ENCODE measurements around the gene INSIG1. TPM values are rescaled to one million over a fixed set of nuclear protein-coding genes. Genes with fewer than 3 reads are reported as not detected.
A peak's percentile ranks its signal among the peaks of the same experiment; 100 is the strongest.

The INSIG1 gene
- total RNA-seq, 1 donor from 2014 or later = 25.1 TPM

DNA sequence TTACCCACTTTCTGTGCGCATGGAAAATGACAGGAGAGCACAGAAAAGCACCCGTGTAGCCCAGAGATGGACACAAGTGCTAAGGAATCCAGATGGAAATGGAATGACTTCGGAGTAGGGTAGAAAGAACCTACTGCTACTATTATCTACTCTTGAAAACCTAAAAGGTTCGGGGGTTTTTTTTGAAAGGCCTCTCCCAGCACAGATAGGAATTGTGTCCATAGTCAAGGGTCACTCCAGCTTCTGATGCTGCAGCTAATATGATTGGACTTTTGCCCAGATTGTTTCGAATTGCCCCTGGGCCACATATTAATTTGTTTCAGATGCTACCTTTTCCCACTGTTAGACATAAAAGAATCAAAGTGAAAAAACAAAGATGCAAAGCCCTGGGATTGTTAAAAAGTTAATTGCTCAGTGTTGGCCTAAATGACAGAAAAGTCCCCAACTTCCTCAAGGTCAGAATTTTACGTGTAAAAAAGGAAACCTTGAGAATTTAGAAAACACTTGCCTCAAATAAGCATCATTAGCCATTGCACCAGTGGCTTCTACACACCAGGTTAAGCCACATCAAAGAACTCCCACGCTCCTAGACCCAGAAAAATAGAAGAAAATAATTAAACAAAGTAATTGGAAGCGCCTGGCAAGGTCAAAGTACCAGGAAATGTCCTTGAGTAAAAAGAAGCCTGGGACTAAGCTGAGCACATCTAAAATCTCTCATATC is 40.8 kb upstream of the INSIG1 start:
- no peaks in the 10 kb centered on the region for H3K9me3 ChIP-seq (ENCODE audit: control insufficient read depth in 3 of 3, low read length in 3 of 3)
- no peaks in the 10 kb centered on the region for H3K36me3 ChIP-seq (ENCODE audit: control insufficient read depth in 3 of 3, insufficient read depth in 3 of 3, low read length in 3 of 3)
- H3K4me3 ChIP-seq (ENCODE audit: low read length in 3 of 3) = peak overlapping the region in 1 of 3 donors; percentile 64
- peak overlapping the region in 2 of 3 donors; percentile 80 to 82 for H3K9ac ChIP-seq (ENCODE audit: low read depth in 1 of 3, low read length in 3 of 3)
- H3K4me1 ChIP-seq (ENCODE audit: control insufficient read depth in 3 of 3, insufficient read depth in 3 of 3, low read length in 3 of 3) = peaks cover 19 to 35% (median 29%) of the 10 kb centered on the region in 3 donors
- no peaks in the 10 kb centered on the region for H3K27me3 ChIP-seq (ENCODE audit: control insufficient read depth in 3 of 3, insufficient read depth in 3 of 3, low read length in 3 of 3)
- H3K27ac ChIP-seq (ENCODE audit: low read depth, low read length) = peak overlapping the region; percentile 83

DNA sequence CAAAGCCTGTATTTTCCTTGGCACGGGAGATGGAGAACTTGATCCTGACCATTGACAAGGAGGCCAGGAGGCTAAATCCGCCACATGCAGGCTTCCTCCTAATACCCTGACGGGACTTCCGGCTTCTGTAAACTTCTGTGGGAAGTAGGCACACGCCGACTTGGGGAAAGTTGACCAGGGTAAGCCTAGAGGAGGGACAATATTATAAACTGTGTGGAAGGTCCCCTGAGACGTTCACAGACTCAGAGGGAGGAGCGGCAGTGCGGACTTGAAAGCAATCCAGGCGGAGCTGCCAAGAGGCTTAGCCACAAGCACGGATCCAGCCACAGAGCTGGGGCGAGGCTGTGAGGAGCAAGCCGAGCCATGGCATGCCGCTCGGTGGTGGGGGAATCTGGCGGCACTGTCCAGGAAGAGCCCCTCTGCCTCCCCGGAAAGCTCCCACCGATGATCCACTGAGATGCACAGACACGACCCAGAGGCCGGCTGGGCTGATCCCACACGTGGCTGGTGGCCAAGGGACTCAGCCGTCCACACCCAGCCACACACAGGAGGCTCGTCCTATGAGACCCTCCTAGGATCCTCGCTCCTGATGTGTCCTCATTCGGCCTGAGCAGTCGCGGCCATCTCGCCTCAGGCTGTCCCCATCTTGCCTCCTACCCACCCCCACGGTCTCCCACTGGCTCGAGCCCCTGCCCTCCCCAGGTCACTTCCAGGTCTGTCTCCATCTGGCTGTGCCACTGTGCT is 40.0 kb upstream of the INSIG1 start:
- peak overlapping the region; percentile 83 for H3K27ac ChIP-seq (ENCODE audit: low read depth, low read length)
- peaks cover 19 to 36% (median 29%) of the 10 kb centered on the region in 3 donors for H3K4me1 ChIP-seq (ENCODE audit: control insufficient read depth in 3 of 3, insufficient read depth in 3 of 3, low read length in 3 of 3)
- peak overlapping the region; percentile 59 to 82 (median 80) for H3K9ac ChIP-seq (ENCODE audit: low read depth in 1 of 3, low read length in 3 of 3)
- H3K27me3 ChIP-seq (ENCODE audit: control insufficient read depth in 3 of 3, insufficient read depth in 3 of 3, low read length in 3 of 3) = no peaks in the 10 kb centered on the region
- H3K4me3 ChIP-seq (ENCODE audit: low read length in 3 of 3) = peak overlapping the region; percentile 60 to 67 (median 64)
- no peaks in the 10 kb centered on the region for H3K9me3 ChIP-seq (ENCODE audit: control insufficient read depth in 3 of 3, low read length in 3 of 3)
- no peaks in the 10 kb centered on the region for H3K36me3 ChIP-seq (ENCODE audit: control insufficient read depth in 3 of 3, insufficient read depth in 3 of 3, low read length in 3 of 3)

DNA sequence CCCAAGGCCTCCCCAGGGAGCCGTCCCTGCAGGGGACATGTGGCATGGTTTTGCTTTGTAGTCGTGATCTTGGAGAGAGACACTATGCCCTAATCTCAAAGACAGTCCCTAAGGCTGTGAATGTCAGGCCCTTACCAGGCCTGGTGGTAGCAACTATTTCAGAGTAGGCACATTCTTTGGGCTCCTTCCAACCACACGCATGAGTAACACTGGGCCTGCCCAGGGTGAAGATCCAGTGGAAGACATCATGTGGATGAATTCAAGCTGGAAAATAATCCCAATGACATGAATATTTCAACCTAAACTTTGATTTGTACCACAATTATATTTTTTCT is 39.5 kb upstream of the INSIG1 start:
- H3K27me3 ChIP-seq (ENCODE audit: control insufficient read depth in 3 of 3, insufficient read depth in 3 of 3, low read length in 3 of 3) = peaks cover 0 to 3% (median 0%) of the 10 kb centered on the region in 3 donors
- peak overlapping the region; percentile 60 to 67 (median 64) for H3K4me3 ChIP-seq (ENCODE audit: low read length in 3 of 3)
- H3K4me1 ChIP-seq (ENCODE audit: control insufficient read depth in 3 of 3, insufficient read depth in 3 of 3, low read length in 3 of 3) = peaks cover 19 to 36% (median 29%) of the 10 kb centered on the region in 3 donors
- peak overlapping the region; percentile 59 to 82 (median 80) for H3K9ac ChIP-seq (ENCODE audit: low read depth in 1 of 3, low read length in 3 of 3)
- H3K9me3 ChIP-seq (ENCODE audit: control insufficient read depth in 3 of 3, low read length in 3 of 3) = no peaks in the 10 kb centered on the region
- peak overlapping the region; percentile 83 for H3K27ac ChIP-seq (ENCODE audit: low read depth, low read length)
- H3K36me3 ChIP-seq (ENCODE audit: control insufficient read depth in 3 of 3, insufficient read depth in 3 of 3, low read length in 3 of 3) = no peaks in the 10 kb centered on the region

DNA sequence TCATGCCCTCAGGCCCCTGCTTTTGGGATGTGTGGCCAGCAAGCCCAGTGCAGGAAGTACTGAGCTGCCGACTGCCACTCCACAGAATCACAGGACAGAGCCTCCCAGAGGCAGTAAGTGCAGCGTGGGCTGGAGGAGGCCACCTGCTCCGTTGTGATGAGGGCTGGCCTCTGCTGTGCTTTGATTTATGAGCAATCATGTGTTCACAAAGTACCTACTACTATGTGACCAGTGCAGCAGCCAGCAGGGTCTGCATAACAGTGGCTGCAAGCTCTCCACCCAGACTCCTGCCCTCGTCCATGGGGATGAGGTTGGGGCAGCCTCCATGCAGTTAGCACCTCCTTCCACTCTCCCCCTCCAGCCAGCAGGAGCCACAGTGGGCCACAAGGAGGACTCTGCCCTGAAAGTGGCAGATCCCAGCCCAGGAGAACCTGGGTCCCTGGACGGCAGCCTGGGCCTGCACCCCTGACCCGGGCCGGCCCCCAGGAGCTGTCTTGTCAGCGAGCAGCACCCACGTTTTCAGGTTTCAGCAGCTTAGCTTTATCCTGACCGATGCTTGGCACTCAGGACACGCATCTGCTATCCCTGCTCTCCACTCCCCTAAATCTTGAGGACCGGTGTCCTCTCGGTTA is 37.7 kb upstream of the INSIG1 start:
- H3K4me1 ChIP-seq (ENCODE audit: control insufficient read depth in 3 of 3, insufficient read depth in 3 of 3, low read length in 3 of 3) = peaks cover 19 to 32% (median 24%) of the 10 kb centered on the region in 3 donors
- H3K27me3 ChIP-seq (ENCODE audit: control insufficient read depth in 3 of 3, insufficient read depth in 3 of 3, low read length in 3 of 3) = peaks cover 2 to 8% (median 4%) of the 10 kb centered on the region in 3 donors
- H3K9me3 ChIP-seq (ENCODE audit: control insufficient read depth in 3 of 3, low read length in 3 of 3) = no peaks in the 10 kb centered on the region
- H3K27ac ChIP-seq (ENCODE audit: low read depth, low read length) = no peak overlapping the region
- no peak overlapping the region for H3K9ac ChIP-seq (ENCODE audit: low read depth in 1 of 3, low read length in 3 of 3)
- H3K4me3 ChIP-seq (ENCODE audit: low read length in 3 of 3) = no peak overlapping the region
- H3K36me3 ChIP-seq (ENCODE audit: control insufficient read depth in 3 of 3, insufficient read depth in 3 of 3, low read length in 3 of 3) = no peaks in the 10 kb centered on the region

GRCh38 chr7:155260498-155260872 is 37.2 kb upstream of the INSIG1 start:
- Histone ChIP-seq H3K9ac (ENCODE audit: low read depth in 1 of 3, low read length in 3 of 3) (no peak overlapping the region), H3K27ac (ENCODE audit: low read depth, low read length) (no peak overlapping the region), H3K4me3 (ENCODE audit: low read length in 3 of 3) (no peak overlapping the region), H3K4me1 (ENCODE audit: control insufficient read depth in 3 of 3, insufficient read depth in 3 of 3, low read length in 3 of 3) (peaks cover 19 to 32% (median 24%) of the 10 kb centered on the region in 3 donors), H3K27me3 (ENCODE audit: control insufficient read depth in 3 of 3, insufficient read depth in 3 of 3, low read length in 3 of 3) (peaks cover 2 to 8% (median 4%) of the 10 kb centered on the region in 3 donors), H3K9me3 (ENCODE audit: control insufficient read depth in 3 of 3, low read length in 3 of 3) (no peaks in the 10 kb centered on the region), H3K36me3 (ENCODE audit: control insufficient read depth in 3 of 3, insufficient read depth in 3 of 3, low read length in 3 of 3) (no peaks in the 10 kb centered on the region)

DNA sequence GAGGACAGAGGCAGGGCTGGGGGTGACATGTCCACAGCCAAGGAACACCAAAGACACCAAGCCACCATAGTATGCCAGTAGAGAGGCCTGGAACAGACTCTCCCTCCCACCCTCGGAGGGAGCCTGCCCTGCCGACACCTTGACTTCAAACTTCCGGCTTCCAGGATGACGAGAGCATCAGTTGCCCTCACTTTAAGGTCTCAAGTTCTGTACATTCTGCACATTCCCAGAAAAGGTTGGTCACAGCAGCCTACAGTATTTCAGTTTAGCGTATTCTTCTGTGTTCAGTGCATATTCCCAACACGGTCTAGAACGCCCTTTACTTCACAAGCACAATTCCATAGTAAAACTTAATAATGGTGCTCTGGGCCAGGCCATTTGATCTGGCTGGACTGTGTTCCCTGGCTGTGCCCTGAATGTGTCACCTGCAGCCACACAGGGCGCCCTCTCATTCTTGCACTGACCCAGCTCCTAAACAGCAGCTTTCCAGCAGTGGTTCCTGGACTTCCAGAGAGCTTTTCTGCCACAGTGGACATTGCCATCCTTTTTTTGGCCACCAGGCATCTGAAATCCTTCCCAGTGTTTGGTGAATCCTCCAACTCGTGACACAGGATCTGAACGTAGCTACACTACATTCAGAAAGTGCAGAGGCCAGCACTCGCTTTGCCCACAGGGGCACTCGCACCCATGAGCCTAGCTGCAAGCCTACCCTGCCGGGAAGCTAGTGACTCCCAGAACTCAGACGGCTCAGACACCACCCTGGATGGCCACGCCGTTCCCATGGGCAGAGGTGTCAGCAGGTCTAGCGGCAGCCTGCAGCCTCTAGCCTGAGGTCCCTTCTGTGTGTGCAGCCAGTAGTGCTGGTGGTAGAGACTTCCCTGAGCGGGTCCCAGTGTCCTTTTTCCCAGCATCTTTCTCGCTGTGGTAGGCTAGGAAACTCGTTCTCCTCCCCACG is 36.4 kb upstream of the INSIG1 start:
- H3K4me1 ChIP-seq (ENCODE audit: control insufficient read depth in 3 of 3, insufficient read depth in 3 of 3, low read length in 3 of 3) = peaks cover 19 to 28% (median 24%) of the 10 kb centered on the region in 3 donors
- H3K27me3 ChIP-seq (ENCODE audit: control insufficient read depth in 3 of 3, insufficient read depth in 3 of 3, low read length in 3 of 3) = peaks cover 2 to 8% (median 4%) of the 10 kb centered on the region in 3 donors
- peak overlapping the region in 1 of 3 donors; percentile 33 for H3K9ac ChIP-seq (ENCODE audit: low read depth in 1 of 3, low read length in 3 of 3)
- no peaks in the 10 kb centered on the region for H3K9me3 ChIP-seq (ENCODE audit: control insufficient read depth in 3 of 3, low read length in 3 of 3)
- H3K4me3 ChIP-seq (ENCODE audit: low read length in 3 of 3) = no peak overlapping the region
- no peak overlapping the region for H3K27ac ChIP-seq (ENCODE audit: low read depth, low read length)
- H3K36me3 ChIP-seq (ENCODE audit: control insufficient read depth in 3 of 3, insufficient read depth in 3 of 3, low read length in 3 of 3) = no peaks in the 10 kb centered on the region

DNA sequence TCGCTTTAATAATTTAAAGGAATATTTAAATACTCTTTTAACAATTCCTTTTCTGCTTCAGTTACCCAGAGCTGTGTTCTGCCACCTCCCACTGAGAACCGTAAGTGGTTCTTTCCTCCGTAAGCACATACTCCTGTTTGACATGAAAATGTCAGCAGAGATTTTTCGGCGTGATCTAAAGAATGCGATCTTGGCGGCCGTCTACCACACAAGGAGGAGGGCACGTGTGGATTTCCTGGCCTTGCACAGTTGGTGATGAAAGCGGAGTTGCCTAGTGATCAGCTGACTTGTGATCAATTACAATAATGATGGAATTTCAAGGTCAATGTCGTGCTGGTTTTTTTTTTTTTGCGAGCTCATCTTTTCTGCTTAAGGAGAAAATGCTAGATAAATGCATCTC is 35.6 kb upstream of the INSIG1 start:
- H3K4me3 ChIP-seq (ENCODE audit: low read length in 3 of 3) = no peak overlapping the region
- H3K36me3 ChIP-seq (ENCODE audit: control insufficient read depth in 3 of 3, insufficient read depth in 3 of 3, low read length in 3 of 3) = no peaks in the 10 kb centered on the region
- H3K9me3 ChIP-seq (ENCODE audit: control insufficient read depth in 3 of 3, low read length in 3 of 3) = no peaks in the 10 kb centered on the region
- no peak overlapping the region for H3K27ac ChIP-seq (ENCODE audit: low read depth, low read length)
- H3K9ac ChIP-seq (ENCODE audit: low read depth in 1 of 3, low read length in 3 of 3) = no peak overlapping the region
- H3K4me1 ChIP-seq (ENCODE audit: control insufficient read depth in 3 of 3, insufficient read depth in 3 of 3, low read length in 3 of 3) = peaks cover 13 to 22% (median 21%) of the 10 kb centered on the region in 3 donors
- peaks cover 4 to 8% (median 5%) of the 10 kb centered on the region in 3 donors for H3K27me3 ChIP-seq (ENCODE audit: control insufficient read depth in 3 of 3, insufficient read depth in 3 of 3, low read length in 3 of 3)

DNA sequence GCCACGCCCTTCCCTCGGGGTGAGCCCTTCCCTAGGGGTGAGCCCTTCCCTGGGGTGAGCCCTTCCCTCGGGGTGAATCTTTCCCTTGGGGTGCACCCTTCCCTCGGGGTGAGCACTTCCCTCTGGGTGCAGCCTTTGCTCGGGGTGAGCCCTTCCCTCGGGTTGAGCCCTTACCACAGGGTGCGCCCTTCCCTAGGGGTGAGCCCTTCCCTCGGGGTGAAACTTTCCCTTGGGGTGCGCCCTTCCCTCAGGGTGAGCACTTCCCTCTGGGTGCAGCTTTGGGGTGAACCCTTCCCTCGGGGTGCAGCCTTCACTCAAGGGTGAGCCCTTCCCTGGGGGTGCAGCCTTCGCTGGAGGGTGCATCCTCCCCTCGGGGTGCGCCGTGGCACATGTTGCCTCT is 34.6 kb upstream of the INSIG1 start:
- peaks cover 4 to 8% (median 5%) of the 10 kb centered on the region in 3 donors for H3K27me3 ChIP-seq (ENCODE audit: control insufficient read depth in 3 of 3, insufficient read depth in 3 of 3, low read length in 3 of 3)

DNA sequence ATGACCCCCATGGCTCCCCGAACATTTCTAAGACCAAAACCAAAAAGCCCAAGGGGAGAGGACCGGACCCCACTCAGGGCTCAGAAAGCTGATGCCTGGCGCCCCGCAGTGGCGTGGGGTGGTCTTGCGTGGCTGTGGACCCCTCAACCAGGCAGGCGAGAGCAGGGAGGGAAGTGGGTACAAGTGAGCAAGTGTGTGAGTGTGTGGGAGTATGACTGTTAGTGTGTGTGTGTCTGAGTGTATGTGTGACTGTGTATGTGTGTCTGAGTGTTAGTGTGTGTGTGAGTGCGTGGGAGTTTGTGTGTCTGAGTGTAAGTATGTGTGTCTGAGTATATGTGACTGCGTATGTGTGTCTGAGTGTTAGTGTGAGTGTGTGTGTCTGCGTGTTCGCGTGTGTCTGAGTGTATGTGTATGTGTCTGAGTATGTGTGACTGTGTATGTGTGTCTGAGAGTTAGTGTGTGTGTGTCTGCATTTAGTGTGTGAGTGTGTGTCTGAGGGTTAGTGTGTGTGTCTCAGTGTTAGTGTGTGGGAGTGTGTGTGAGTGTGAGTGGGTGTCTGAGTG is 34.0 kb upstream of the INSIG1 start:
- Histone ChIP-seq H3K9me3 (ENCODE audit: control insufficient read depth in 3 of 3, low read length in 3 of 3) (no peaks in the 10 kb centered on the region), H3K9ac (ENCODE audit: low read depth in 1 of 3, low read length in 3 of 3) (no peak overlapping the region), H3K4me1 (ENCODE audit: control insufficient read depth in 3 of 3, insufficient read depth in 3 of 3, low read length in 3 of 3) (peaks cover 0 to 10% (median 8%) of the 10 kb centered on the region in 3 donors), H3K27ac (ENCODE audit: low read depth, low read length) (no peak overlapping the region), H3K4me3 (ENCODE audit: low read length in 3 of 3) (no peak overlapping the region), H3K36me3 (ENCODE audit: control insufficient read depth in 3 of 3, insufficient read depth in 3 of 3, low read length in 3 of 3) (no peaks in the 10 kb centered on the region), H3K27me3 (ENCODE audit: control insufficient read depth in 3 of 3, insufficient read depth in 3 of 3, low read length in 3 of 3) (peaks cover 4 to 8% (median 5%) of the 10 kb centered on the region in 3 donors)

More for the DNA sequence above, 34.6 kb upstream of the INSIG1 start:
- Histone ChIP-seq H3K4me1 (ENCODE audit: control insufficient read depth in 3 of 3, insufficient read depth in 3 of 3, low read length in 3 of 3) (peaks cover 3 to 11% (median 11%) of the 10 kb centered on the region in 3 donors), H3K27ac (ENCODE audit: low read depth, low read length) (no peak overlapping the region), H3K9me3 (ENCODE audit: control insufficient read depth in 3 of 3, low read length in 3 of 3) (no peaks in the 10 kb centered on the region), H3K36me3 (ENCODE audit: control insufficient read depth in 3 of 3, insufficient read depth in 3 of 3, low read length in 3 of 3) (no peaks in the 10 kb centered on the region), H3K4me3 (ENCODE audit: low read length in 3 of 3) (no peak overlapping the region), H3K9ac (ENCODE audit: low read depth in 1 of 3, low read length in 3 of 3) (no peak overlapping the region)

Data from skeletal muscle tissue (tissue), 4 donors.